Esophagus squamous epithelium (tissue), 4 donors: ENCODE data around the gene EEIG1.

Experiments used
- POLR2A ChIP-seq, 4 donors: fragments of 450-650 bp; IDR thresholded peaks; one replicate each; pipeline ENCODE4 v1.6.1; 2017; ENCODE audit warnings: antibody characterized with exemption in 4 of 4, mild to moderate bottlenecking in 4 of 4, moderate library complexity in 3 of 4
- TF ChIP-seq, protein P1 (sequence below), 6 experiments: fragments of 450-650 bp in 4 of 6; fragments of 200-600 bp in 2 of 6; sonication (generic) in 2 of 6; IDR thresholded peaks; one replicate each; pipeline ENCODE4 v1.5.1; 2016 to 2019; ENCODE audit warnings: antibody characterized with exemption in 6 of 6, mild to moderate bottlenecking in 4 of 6, moderate library complexity in 4 of 6

DNA sequence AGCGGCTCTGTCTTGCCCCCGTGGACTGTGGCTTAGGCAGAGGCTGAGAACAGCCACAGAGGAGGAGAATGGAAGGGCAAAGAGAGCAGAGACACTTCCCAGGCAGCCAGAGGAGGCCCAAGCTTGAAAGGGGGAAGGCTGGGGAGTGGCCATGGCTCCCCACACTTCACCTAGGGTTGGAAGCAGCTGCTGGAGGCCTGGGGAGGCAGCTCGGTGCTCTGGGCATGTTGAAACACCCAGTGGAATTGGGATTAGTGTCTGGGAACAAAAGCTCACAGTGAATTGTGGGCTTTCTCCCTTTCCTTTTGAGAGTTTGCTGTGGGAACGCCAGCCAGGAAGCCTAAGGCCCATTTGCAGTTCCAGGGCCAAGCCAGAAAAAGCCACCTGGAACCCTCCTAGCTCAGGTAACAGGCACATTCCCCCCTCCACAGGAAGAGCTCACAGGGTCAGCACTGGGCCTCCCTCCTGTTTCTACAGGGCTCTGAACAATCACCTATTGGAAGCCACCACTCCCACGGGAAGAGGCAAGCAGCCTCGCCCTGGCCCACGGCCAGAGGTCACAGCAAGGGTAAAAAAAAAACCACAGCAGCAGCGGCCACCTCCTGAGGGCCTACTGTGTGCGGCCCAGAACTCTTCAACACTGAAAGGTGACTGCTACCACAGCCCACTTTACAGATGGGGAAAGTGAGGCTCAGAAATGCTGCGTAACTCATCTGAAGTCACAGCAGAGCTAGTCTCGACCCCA is 20.2 kb downstream of the EEIG1 start:
- TF ChIP-seq, protein P1, sequence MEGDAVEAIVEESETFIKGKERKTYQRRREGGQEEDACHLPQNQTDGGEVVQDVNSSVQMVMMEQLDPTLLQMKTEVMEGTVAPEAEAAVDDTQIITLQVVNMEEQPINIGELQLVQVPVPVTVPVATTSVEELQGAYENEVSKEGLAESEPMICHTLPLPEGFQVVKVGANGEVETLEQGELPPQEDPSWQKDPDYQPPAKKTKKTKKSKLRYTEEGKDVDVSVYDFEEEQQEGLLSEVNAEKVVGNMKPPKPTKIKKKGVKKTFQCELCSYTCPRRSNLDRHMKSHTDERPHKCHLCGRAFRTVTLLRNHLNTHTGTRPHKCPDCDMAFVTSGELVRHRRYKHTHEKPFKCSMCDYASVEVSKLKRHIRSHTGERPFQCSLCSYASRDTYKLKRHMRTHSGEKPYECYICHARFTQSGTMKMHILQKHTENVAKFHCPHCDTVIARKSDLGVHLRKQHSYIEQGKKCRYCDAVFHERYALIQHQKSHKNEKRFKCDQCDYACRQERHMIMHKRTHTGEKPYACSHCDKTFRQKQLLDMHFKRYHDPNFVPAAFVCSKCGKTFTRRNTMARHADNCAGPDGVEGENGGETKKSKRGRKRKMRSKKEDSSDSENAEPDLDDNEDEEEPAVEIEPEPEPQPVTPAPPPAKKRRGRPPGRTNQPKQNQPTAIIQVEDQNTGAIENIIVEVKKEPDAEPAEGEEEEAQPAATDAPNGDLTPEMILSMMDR (IDR thresholded peaks at IDR 0.05): no peak
- no peak for TF ChIP-seq POLR2A (IDR thresholded peaks at IDR 0.05)
